Lower leg skin (tissue), 3 donors: ENCODE results near the gene CLEC20A.

ENCODE experiments used
- CTCF ChIP-seq, 3 donors: fragments of 450-650 bp; IDR thresholded peaks; one replicate each; pipeline ENCODE4 v1.5.1; 2016; ENCODE audit warnings: antibody characterized with exemption in 3 of 3, mild to moderate bottlenecking in 3 of 3, moderate library complexity in 2 of 3
- POLR2A ChIP-seq, 2 donors: fragments of 450-650 bp; IDR thresholded peaks; one replicate each; pipeline ENCODE4 v1.6.1; 2016 to 2017; ENCODE audit warnings: antibody characterized with exemption in 2 of 2, mild to moderate bottlenecking in 1 of 2, moderate library complexity in 1 of 2

GRCh38 chr1:178538192-178538916 lies 41.6 kb upstream of the CLEC20A start:
- TF ChIP-seq CTCF (IDR thresholded peaks at IDR 0.05) (no peak), POLR2A (IDR thresholded peaks at IDR 0.05) (no peak)
